ENCODE data around the gene SCLT1. TPM values are rescaled to one million over a fixed set of nuclear protein-coding genes. Genes with fewer than 3 reads are reported as not detected.

SCLT1 gene
- total RNA-seq, 1 donor from 2014 or later: 6.7 TPM

DNA sequence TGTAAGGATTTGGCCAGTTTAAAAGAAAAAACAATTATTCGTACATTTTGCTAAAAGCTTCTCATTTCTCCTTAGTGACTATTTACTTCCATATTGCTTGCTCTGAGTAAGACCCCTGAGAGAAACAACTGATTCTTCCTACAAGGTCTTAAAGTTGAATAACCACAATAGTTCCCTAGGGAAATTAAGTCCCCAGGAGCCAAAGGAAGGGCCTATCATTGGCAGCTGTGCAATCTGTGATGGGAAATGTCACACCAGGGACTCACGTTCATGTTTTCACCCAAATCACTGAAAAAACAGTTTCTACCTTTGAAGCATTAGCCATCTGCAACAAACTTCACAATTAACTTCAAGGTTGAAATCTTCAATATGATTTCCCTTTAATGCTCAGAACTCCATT, 217.1 kb downstream of the SCLT1 start:
- DNase-seq (ENCODE audit: low read depth in 2 of 2): no peak

DNA sequence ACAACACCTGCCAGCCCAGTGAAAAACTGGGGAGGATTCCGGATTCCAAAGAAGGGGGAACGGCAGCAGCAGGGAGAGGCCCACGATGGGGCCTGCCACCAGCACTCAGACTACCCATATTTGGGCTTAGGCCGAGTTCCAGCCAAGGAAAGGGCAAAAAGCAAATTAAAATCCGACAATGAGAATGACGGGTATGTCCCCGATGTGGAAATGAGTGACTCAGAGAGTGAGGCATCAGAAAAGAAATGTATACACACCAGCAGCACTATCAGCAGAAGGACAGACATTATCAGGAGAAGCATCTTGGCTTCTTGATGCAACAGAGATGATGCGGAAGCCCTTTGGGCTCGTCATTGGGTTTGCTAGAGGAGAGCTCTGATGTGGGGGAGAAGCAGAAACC, 221.4 kb downstream of the SCLT1 start:
- DNase-seq (ENCODE audit: low read depth in 2 of 2): peak in 1 of 2 donors; percentile 85

DNA sequence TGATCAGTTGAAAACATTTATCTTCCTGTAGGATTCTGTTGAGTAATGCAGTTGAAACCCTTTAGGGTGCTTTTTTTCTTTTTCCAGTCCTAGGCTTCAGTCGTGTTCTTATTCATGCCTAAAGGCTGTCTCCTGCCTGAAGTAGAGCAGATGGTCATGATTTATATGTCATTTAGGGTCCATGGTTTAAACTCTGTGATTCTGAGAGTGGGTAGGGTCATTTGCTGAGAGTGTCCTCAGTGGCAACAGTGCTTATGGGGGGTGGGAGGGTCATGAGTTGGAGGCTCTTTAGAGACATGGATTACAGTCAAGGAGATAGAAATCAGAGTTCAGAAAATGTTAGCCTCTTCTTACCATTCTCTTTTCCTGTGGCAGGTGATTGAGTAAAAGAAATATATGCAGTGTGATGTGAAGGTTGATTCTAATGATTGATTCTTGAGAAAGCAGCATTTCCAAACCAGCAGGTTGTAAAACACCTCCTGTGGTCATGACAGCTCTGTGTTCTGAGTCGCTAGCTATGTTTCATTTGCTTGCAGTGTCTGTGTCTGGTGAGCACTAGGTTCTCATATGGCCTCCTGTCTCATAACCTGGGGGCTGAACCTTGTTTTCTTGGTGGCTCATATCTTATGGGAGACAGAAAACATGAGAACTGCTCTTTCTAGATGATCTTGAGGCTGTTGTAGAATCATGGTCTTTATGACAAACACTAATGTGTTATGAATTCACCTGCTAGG, 223.4 kb downstream of the SCLT1 start:
- no peak for DNase-seq (ENCODE audit: low read depth in 2 of 2)

DNA sequence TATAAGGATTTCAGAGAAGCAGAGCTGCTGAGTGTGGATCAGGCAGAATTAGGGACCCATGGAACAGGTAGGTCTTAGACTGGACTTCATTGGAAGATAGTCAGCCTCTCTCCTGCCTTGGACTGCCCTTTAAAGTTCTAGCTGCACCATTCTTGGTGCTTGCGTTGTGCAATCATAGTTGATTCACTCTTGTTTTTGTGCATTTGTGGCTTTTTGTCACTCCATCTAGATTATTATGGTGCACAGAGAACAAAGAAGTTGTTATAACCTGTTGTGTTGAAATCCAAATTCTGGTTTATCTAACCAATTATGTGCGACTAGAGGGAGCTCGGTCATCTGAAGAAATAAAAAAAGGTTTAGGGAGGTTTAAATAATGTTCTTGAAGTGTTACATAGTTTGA, 224.6 kb downstream of the SCLT1 start:
- no peak for DNase-seq (ENCODE audit: low read depth in 2 of 2)

DNA sequence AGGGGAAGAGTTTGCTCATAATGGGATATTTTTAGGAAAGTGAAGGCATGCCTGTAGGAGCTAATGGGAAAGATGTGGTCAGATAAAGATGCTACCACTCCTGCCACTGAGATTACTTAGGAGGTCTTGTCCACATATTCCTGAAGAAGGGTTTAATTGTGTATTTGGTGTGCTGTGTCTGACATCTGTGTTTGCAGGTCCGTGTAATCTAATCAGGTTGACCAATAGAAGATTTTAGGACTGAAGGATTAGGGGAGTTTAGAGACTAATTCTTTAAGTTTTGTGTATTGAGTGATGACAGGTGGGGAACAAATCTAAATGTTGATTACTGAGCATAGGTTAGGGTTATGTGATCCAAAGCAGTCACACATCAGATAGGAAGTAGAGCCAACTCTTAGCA, 226.6 kb downstream of the SCLT1 start:
- DNase-seq (ENCODE audit: low read depth in 2 of 2): no peak

DNA sequence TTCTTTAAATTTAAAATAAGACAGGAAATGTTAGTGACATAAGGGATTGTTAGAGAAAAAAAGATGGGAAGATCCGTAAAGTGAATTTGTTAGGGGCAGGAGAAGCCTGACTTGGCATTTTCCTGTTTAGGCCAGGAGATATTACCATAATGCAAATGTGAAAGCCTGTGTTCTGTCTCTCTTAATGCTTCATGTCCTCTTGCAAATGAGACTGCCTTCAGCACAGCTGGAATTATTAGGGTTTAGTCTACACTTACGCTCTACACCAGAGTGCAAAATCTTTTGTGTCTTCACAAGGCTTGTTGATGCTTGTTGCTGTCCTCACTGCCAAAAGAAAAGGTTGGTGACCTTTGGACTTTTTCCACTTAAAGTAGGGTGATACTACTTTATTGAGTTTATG, 227.1 kb downstream of the SCLT1 start:
- DNase-seq (ENCODE audit: low read depth in 2 of 2): no peak

DNA sequence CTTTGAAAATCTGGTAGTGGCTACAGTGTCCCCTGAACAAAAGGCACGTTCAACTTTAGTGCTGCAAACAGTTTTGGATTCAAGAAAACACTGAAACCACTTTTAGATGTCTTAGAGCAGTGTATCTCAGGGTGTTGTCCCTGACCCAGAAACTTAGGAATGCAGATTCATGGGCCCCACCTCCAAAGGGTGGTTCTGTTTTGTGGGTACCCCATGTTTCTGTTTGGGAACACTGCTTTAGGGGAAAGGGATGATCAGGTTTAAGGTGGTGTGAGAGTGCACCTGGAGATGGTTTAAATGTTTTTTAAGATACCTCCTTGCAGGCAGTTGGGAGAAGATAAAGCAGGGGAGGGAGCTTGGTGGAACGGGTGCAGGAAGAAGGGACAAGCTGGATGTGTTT, 228.2 kb downstream of the SCLT1 start:
- no peak for DNase-seq (ENCODE audit: low read depth in 2 of 2)

DNA sequence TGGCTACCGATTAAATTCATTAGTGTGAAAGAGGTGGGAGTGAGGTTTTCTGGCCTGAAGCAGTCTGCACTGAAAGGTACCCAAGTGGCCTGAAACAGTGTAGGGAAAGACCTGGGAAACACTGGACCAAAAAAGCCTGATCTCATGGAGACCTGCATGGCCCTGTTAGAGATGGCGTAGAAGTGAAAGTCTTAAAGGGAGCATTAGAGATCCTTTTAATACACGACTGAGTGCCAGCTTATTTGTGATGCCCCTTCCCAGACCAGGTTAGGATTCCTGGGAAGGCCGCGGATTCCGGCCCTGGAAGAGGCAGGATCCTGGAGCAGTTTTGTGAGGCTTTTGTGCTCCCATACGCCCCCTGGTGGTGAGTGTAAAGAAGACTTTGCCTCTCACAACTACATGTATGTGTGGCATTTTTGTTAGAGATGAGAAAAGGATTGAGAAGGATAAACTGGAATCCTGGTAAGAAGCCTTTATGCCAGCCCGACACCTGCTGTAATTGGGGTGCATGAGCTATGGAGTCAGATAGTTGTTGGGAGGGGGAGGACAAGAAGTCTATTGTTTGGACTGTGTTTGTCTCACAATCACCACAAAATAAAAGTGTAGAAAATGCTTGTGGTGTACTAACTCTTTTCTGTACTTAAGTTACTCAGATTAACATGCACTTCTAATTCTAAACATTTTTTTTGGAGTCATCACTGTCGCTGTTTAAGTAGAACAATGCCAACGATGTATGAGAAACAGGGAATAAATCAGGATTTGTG, 229.8 kb downstream of the SCLT1 start:
- peak; percentile 84 to 89 for DNase-seq (ENCODE audit: low read depth in 2 of 2)

DNA sequence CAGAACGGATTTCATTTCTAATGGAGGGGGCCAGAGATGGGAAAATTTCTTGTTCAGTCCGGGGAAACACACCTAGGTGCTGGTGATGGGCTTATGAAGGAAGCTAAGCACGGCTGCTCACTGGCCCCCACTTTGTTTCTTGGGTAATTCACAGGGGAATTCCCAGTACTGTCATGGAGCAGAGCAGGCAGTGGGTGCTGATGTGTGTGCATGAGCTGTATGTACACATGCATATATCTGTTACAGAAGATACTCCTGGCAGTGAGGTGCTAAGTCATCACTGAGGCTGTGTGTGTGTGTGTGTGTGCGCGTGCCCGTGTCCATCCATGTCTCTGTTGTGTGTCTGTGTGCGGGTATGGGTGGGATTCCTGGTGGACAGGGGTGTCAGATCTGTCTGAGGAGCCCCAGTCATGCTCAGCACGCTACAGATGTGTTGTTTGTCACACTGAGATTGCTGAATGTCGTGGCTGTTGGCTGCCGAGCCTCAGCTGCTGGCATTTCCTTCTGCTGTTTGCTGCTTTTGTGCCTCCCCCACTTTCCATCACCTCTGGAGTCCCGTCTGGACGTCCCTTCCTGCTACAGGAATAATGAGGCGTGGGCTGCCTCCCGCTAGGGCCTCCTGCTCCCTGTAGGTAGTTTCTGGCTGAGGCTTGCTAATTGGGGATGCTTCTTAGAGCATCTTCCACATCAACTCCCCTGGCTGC, 230.6 kb downstream of the SCLT1 start:
- peak; percentile 20 to 40 for DNase-seq (ENCODE audit: low read depth in 2 of 2)

DNA sequence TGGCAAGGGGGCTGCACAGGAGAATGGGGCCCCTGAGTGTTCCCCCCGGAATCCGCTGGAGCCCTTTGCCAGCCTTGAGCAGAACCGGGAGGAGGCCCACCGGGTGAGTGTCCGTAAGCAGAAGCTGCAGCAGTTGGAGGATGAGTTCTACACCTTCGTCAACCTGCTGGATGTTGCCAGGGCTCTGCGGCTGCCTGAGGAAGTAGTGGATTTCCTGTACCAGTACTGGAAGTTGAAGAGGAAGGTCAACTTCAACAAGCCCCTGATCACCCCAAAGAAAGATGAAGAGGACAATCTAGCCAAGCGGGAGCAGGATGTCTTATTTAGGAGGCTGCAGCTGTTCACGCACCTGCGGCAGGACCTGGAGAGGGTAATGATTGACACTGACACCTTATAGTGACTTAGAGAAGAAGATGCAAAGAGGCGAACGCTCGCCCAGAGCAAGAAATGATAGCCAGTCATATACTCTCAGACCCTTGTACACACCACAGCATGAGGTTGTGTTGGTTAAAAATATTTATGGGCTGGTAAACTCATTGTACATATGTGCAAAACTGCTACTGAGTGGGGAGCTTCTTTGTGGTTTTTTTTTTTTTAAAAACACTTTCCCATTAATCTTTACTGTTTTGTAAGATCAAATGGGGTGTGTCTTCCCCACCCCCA, 231.4 kb downstream of the SCLT1 start:
- DNase-seq (ENCODE audit: low read depth in 2 of 2): no peak

DNA sequence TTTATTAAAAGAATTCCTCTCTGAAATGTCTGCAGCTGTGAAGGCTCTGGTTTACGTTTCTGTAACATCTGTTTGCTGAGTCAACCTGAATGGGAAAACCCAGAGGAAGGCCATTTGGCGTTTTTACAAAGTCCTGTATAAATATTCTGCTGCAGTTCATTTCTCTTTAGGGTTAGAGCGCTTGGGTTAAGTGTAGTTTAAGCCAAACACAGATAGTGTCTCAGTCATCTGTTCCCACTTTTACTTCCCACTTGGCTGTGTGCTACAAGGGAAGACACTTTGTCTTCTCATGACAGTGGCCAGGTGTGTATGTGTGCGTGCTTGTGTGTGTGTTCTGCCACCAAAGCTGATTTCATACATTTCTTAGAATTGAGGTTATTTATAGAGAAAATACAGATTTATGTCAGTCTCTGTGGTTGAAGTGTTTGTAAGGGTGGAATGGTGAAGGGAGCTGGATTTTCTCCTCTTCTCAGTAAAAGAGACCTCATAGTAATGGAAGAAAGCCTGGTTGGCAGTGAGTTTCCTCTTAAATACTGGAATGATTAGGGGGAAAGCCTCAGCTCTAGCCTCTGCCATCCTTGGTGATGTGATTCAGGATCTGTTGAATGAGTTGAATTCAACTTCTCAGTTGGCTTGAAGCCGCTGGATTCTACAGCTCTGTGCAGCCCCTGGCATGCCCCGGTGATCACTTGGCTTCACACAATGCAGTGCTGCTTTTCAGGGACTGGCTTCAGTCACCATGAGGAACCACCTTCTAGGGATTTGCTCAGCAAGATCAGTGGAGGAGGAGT, 233.3 kb downstream of the SCLT1 start:
- peak; percentile 44 to 51 for DNase-seq (ENCODE audit: low read depth in 2 of 2)

DNA sequence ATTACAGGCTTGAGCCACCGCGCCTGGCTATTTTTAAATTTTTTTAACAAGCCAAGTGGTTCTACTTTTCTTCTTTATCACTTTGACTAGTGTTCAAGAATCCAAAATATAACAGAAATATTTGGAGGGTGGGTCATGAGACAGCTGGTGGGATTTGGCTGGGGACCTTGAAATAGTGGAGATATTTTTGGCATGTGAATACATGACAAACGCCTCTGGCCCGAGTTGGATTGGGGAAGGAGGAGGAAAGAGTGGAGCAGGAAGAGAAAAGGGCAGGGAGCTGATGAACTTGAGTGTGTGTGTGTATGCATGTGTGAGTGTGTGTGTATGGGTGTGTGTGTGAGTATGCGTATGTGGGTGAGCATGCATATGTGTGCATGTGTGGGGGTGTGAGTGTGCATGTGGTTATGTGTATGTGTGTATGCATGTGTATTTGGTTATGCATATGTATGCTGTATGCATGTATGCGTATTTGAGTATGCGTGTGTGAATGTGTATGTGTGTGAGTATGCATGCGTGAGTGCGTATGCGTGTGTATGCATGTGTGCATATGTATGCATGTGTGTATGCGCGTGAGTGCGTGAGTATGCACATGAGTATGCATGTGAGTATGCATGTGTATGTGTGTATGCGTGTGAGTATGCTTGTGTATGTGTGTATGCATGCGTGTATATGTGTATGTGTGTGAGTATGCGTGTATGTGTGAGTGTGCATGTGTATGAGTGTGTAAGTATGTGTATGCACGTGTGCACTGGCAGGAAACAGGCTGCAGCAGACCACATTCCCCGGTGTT, 234.3 kb downstream of the SCLT1 start:
- DNase-seq (ENCODE audit: low read depth in 2 of 2): no peak

DNA sequence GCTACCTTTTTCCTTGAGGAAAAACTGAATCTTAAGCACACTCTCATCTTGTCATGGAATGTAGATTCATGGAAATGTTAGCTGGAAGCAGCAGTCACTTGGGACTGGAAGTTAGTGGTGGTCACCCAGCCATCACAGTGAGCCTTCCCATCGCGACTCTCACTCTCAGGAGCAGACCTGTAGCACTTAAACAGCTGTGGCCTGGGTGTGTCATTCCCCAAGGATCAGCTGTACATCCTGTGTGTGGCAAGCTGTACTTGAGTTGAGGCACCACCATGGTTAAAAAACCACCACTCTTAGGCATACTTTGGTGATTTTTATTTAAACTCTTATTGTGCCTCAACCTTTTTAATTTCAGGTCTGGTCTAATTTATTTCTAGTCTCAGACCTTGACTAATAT, 237.1 kb downstream of the SCLT1 start:
- no peak for DNase-seq (ENCODE audit: low read depth in 2 of 2)

DNA sequence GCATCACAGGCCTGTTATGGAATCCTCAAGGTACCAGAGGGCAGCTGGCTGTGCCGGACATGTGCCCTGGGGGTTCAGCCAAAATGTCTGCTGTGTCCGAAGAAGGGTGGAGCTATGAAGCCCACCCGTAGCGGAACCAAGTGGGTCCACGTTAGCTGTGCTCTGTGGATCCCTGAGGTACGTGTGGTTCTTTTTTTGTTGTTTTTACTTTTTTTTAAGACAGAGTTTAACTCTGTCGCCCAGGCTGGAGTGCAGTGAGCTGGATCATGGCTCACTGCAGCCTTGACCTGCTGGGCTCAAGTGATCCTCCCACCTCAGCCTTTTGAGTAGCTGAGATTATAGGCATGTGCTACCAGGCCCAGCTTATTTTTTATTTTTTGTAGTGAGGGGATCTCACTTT, 237.7 kb downstream of the SCLT1 start:
- DNase-seq (ENCODE audit: low read depth in 2 of 2): no peak

DNA sequence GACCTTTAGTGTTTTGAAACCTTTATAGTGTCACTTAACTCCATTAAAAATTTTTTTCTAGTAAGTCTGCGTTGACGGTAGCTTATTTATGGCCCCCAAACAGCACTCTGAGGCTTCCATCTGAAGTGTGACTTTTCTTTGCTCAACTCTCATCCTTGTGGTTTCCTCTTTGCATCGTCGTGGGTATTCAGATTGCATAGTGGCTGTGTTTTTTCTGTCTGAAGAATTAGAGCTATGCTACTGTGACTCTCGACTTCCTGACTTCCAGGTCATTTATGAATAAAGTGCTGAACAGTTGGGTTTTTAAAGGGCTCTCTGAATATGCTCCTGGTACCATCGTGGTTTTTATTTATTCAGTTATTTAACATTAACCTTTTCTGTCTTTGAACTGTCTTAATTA, 238.9 kb downstream of the SCLT1 start:
- peak in 1 of 2 donors; percentile 39 for DNase-seq (ENCODE audit: low read depth in 2 of 2)

DNA sequence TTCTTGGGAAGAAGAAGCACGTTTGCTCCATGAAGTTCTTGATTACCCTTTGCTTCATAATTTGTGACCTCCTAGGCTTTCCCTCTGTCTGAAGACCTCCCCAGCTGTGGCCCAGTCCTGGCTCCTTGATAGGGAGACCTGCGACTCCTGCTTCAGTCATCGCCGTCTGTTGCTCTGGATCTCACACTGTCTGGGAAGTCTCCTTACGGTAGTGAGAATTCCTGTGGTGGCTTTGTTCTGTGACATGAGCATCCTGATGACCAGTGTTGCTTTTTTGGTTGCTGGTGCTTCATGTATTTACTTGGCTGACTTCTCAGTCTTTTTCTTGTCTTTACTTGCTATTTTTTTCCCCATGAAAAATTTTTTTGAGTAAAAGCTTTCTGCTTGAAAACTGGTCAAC, 239.6 kb downstream of the SCLT1 start:
- no peak for DNase-seq (ENCODE audit: low read depth in 2 of 2)

DNA sequence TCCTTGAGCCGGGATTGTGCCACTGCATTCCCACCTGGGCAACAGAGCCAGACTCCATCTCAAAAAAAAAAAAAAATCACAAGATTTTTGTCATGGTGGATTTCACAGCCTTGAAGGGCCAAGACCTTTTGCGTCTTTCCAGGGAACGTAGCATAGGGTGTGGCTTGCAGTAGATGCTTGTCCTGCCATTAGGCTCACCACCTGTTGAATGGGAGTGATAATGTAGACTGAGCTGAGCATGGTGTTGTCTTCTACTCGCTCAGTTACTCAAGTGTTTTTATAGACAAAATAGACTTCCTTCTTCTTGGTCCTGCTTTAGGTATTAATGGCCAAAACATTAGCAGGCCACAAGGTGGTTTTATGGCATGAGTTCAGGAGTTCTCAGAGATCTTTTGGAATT, 243.1 kb downstream of the SCLT1 start:
- no peak for DNase-seq (ENCODE audit: low read depth in 2 of 2)

DNA sequence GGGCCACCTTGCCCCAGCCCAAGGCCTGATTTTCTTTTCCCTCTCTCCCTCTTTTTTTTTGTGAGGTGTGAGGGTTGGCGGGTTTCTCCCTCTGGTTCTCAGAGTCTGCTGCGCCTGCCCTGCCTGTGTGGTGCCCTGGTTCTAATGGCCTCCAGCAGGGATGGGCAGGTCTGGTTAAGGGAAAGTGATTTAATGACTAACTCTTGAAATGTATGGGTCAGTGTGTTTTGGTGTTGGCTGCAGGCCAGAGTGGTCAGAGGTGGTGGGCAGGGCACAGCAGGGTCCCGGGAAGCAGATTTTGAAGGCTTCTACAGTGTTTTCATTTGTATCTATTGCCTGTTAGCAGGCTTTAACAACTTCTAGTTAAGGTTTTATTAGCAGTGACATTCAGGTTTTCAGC, 244.9 kb downstream of the SCLT1 start:
- DNase-seq (ENCODE audit: low read depth in 2 of 2): no peak

DNA sequence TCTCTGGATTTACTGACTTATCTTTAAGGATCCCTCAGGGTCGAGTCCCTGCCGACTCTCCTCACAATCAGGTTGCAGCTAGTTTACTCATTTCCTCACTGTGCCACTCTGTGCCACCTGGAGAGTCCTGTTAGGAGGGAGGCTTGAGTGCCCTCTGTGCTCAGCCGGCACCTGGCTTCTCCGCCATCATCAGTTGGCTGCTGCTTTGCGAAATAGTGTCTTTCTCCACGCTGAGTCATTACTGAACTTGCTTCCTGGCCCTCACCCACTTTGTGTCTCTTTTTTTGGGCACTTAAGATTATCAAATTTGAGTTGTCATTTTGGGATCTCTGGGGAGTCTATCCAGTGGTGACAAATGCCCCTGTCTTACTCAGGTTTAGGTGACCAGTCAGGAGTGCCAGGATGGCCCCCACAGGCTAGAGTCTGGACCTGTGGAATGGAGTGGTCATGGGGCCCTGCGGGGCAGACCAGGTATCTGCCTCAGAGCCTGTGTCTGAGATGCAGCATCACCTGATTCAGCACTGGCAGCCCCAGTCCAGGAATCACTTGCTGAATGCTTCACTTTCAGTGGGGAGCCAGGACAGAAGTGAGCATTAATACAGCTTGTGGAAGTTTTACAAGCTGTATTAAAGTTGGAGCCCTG, 246.1 kb downstream of the SCLT1 start:
- DNase-seq (ENCODE audit: low read depth in 2 of 2): no peak

DNA sequence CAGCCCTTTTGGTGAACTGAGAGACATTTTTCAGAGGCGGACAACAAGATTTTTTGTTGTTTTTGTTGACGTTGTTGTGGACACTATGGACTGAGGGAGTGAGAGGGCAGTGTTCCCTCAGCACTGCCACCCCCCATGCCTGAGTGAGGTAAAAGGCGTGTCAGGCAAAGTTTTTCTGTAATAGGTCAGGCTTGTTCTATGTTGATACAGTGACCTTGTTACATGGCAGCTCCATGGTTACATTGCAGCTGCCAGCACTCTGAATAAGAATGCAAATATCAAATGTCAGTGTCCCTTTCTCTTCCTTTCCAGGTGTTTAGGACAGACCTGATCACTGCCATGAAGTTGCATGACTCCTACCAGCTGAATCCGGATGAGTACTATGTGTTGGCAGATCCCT, 247.3 kb downstream of the SCLT1 start:
- DNase-seq (ENCODE audit: low read depth in 2 of 2): no peak
